ENCODE measurements around the gene OR51F2.
"Not testable (repeated sequence)": the region's sequence is repeated elsewhere in the genome, so short reads cannot be mapped to it uniquely, and the experiment has no call there.

OR51F2 gene

DNA sequence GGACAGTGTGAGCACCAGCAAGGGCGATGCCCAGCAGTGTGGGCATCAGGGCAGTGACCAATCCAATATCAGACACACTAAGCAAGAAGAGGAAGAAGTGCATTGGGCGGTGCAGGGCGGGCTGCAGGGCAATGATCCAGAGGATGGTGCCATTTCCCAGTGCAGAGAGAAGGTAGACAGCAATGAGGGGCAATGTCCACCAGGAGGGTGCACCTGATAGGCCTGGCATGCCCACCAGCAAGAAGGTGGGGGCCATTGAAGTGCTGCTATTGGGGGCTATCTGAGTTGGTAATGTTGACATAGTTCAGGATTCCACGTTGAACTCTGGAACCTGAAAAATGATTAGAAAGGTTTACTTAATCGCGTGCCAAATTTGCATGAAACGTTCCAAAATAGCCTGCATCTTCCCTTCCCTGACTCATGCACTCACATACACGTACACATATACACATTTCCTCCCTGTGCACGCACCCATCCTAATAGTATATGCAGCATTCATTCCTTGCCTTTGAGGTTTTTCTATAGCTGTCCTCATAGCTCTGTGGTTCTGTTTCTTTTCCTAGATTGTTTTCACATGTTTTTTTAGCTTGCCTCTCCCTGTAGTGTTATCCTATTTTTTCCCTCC is 27.9 kb downstream of the OR51F2 start, which contains the start of gene OR51S1:
TSS of gene OR51S1 (minus strand) at position 301 of the 625 bp plus-strand sequence. CDS start at position 301, 0 bp downstream.
- Histone ChIP-seq H3K9me2 (replicated peaks; ENCODE audit: low read depth, low read length) (no peaks in the 10 kb centered on the region), H3F3A (ENCODE audit: low read depth) (no peaks in the 10 kb centered on the region), H4K20me1 (ENCODE audit: insufficient read depth, low read length, poor library complexity, severe bottlenecking) (no peaks in the 10 kb centered on the region), H3K36me3 (ENCODE audit: insufficient read depth, low read length) (no peaks in the 10 kb centered on the region), H3K9ac (ENCODE audit: low read depth, low read length, poor library complexity, severe bottlenecking) (no peak within 1 kb of the TSS), H3K9me3 (ENCODE audit: insufficient read depth, low read depth, low read length) (no peaks in the 10 kb centered on the region), H3K4me1 (ENCODE audit: insufficient read depth, low read length, poor library complexity, severe bottlenecking) (no peaks in the 10 kb centered on the region), H3K79me2 (ENCODE audit: insufficient read depth, low read length) (no peaks in the 10 kb centered on the region), H3K27me3 (ENCODE audit: insufficient read depth, low read length, poor library complexity, severe bottlenecking) (no peaks in the 10 kb centered on the region), H2AFZ (ENCODE audit: low read length) (no peak within 1 kb of the TSS), H3K4me3 (ENCODE audit: low read length, poor library complexity, severe bottlenecking) (no peak within 1 kb of the TSS), H3K4me2 (ENCODE audit: low read depth, low read length, poor library complexity, severe bottlenecking) (no peak within 1 kb of the TSS)
- TF ChIP-seq CTCF (conservative IDR thresholded peaks at IDR 0.05; ENCODE audit: low read length) (no peak), EZH2phosphoT487 (IDR thresholded peaks at IDR 0.05; ENCODE audit: borderline replicate concordance) (no peak)

DNA sequence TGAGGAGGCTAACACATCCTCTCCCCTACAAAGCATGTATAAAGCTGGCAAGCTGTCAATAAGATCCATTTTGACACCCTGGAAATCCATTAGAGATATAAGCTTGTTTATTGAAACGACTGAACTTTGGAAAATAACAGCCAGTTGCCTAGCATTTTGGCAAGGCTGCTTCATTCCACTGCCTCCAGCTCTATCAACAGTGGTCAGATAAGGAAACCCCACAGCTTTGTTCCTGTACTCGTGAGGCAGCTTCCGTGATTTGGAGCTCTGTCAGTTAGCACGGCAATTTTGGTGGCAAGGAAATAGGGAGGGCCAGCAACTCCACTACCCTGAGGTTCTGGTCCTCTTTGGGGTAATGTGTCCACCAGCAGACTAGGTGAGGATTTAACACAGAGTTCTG is 29.9 kb downstream of the OR51F2 start:
- Histone ChIP-seq H3K4me3 (ENCODE audit: low read length, poor library complexity, severe bottlenecking) (no peak overlapping the region), H3F3A (ENCODE audit: low read depth) (no peaks in the 10 kb centered on the region), H3K4me1 (ENCODE audit: insufficient read depth, low read length, poor library complexity, severe bottlenecking) (no peaks in the 10 kb centered on the region), H3K27me3 (ENCODE audit: insufficient read depth, low read length, poor library complexity, severe bottlenecking) (no peaks in the 10 kb centered on the region), H3K9me3 (ENCODE audit: insufficient read depth, low read depth, low read length) (no peaks in the 10 kb centered on the region), H3K36me3 (ENCODE audit: insufficient read depth, low read length) (no peaks in the 10 kb centered on the region), H3K79me2 (ENCODE audit: insufficient read depth, low read length) (no peaks in the 10 kb centered on the region), H3K9ac (ENCODE audit: low read depth, low read length, poor library complexity, severe bottlenecking) (no peak overlapping the region), H4K20me1 (ENCODE audit: insufficient read depth, low read length, poor library complexity, severe bottlenecking) (no peaks in the 10 kb centered on the region), H3K4me2 (ENCODE audit: low read depth, low read length, poor library complexity, severe bottlenecking) (no peak overlapping the region), H2AFZ (ENCODE audit: low read length) (no peak overlapping the region), H3K9me2 (replicated peaks; ENCODE audit: low read depth, low read length) (no peaks in the 10 kb centered on the region)
- no peak for TF ChIP-seq CTCF (conservative IDR thresholded peaks at IDR 0.05; ENCODE audit: low read length)
- no peak for TF ChIP-seq EZH2phosphoT487 (IDR thresholded peaks at IDR 0.05; ENCODE audit: borderline replicate concordance)

DNA sequence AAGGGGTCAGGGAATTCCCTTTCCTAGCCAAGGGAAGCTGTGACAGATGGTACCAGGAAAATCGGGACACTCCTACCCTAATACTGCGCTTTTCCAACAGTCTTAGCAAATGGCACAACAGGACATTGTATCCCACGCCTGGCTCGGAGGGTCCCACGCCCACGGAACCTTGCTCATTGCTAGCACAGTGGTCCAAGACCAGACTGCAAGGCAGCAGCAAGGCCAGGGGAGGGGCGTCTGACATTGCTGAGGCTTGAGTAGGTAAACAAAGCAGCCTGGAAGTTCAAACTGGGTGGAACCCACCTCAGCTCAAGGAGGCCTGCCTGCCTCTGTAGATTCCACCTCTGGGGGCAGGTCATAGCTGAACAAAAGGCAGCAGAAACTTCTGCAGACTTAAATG is 33.2 kb downstream of the OR51F2 start:
- not testable (repeated sequence) for H3K9me3 ChIP-seq (ENCODE audit: insufficient read depth, low read depth, low read length); H3K27me3 ChIP-seq (ENCODE audit: insufficient read depth, low read length, poor library complexity, severe bottlenecking); H2AFZ ChIP-seq (ENCODE audit: low read length)

More for the DNA sequence above, 33.2 kb downstream of the OR51F2 start:
- not testable (repeated sequence) for H3K9me2 ChIP-seq (replicated peaks; ENCODE audit: low read depth, low read length); H3K79me2 ChIP-seq (ENCODE audit: insufficient read depth, low read length); H3K9ac ChIP-seq (ENCODE audit: low read depth, low read length, poor library complexity, severe bottlenecking); H4K20me1 ChIP-seq (ENCODE audit: insufficient read depth, low read length, poor library complexity, severe bottlenecking); H3K36me3 ChIP-seq (ENCODE audit: insufficient read depth, low read length); H3K4me3 ChIP-seq (ENCODE audit: low read length, poor library complexity, severe bottlenecking); H3K4me1 ChIP-seq (ENCODE audit: insufficient read depth, low read length, poor library complexity, severe bottlenecking); H3F3A ChIP-seq (ENCODE audit: low read depth); H3K4me2 ChIP-seq (ENCODE audit: low read depth, low read length, poor library complexity, severe bottlenecking)

Data from Loucy (cell line).